Cardiac fibroblast (primary cell): ENCODE results near the gene CDKN2C.
A peak's percentile ranks its signal among the peaks of the same experiment; 100 is the strongest.

ENCODE experiments used
- DNase-seq, 2 donors: peaks; one replicate each; pipeline versions ENCODE4 v3.0.0 to v3.0.0-alpha.2; 2010; ENCODE audit warnings: low read depth in 2 of 2
- H3K4me3 ChIP-seq, 2 donors: replicated peaks in 1 of 2; 1 replicate in 1 of 2; 2 replicates in 1 of 2; pipeline ENCODE4 v1.5.1; 2011; ENCODE audit warnings: low read depth in 2 of 2, low read length in 2 of 2, mild to moderate bottlenecking in 2 of 2, moderate library complexity in 1 of 2
- CTCF ChIP-seq: IDR thresholded peaks from one replicate; pipeline ENCODE4 v1.5.1; 2011; ENCODE audit warnings: low read depth, mild to moderate bottlenecking, low read length, inconsistent platforms

CDKN2C gene

GRCh38 chr1:50966991-50967390 is 3.1 kb upstream of the CDKN2C start:
- no peak for TF ChIP-seq CTCF
- H3K4me3 ChIP-seq = peak overlapping the region in 1 of 2 donors; percentile 91
- no peak for DNase-seq

- peak; percentile 31 to 52 for DNase-seq
- H3K4me3 ChIP-seq = peak overlapping the region; percentile 71 to 91
- TF ChIP-seq CTCF = no peak
Measured at GRCh38 chr1:50967416-50968157, 2.5 kb upstream of the CDKN2C start.

DNA sequence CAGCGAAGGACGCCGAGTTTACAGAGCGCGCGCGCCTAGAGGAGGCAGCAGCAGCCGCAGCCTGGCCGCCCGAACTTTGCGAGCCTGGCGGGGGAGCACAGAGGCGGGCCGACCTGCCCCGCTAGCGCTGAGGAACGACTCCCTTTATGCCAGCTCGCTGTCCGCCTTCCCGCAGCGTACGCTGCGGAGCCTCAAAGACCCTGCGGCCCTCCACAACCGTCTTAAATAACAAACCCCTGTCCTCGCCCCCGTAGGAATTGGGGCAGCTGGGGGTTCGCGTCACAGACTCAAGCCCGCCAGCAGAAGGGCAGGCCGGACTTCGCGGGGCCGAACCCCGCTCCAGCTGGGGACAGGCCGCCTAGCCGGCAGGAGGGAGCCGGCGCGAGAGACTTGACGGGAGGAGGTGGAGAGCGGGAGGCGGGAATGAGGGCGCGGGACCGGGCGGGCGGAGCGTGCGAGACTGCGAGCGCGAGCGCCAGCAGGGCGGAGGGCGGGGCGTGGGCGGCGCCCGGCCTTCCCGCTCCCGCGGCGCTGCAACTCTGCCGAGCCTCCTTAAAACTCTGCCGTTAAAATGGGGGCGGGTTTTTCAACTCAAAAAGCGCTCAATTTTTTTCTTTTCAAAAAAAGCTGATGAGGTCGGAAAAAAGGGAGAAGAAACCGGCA is 1.8 kb upstream of the CDKN2C start:
- DNase-seq = peak; percentile 93 to 95
- peak overlapping the region; percentile 91 to 96 for H3K4me3 ChIP-seq
- peak; percentile 29 for TF ChIP-seq CTCF

DNA sequence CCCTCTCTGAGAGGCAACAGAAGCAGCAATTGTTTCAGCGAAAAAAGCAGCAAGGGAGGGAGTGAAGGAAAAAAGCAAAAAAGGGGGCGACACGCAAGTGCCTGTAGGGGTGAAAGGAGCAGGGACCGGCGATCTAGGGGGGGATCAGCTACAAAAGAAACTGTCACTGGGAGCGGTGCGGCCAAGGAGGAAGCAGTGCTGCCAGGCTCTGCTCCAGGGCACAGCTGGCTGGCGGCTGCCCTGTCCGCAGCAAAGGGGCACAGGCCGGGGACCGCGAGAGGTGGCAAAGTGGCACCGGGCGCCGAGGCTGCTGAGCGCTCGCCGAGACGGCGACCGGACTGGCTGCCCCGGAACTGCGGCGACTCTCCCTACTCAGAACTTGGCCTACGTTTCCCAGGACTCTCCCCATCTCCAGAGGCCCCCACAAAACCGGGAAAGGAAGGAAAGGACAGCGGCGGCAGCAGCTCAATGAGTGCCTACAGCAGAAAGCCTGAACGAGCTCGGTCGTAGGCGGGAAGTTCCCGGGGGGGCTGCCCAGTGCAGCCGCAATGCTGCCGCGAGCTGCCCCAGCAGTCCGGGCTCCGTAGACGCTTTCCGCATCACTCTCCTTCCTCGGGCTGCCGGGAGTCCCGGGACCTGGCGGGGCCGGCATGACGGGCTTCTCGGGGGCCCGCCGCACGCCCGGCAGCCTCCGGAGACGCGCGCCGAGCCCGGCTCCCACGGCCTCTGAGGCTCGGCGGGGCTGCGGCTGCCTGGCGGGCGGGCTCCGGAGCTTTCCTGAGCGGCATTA is 1.0 kb upstream of the CDKN2C start:
- DNase-seq = peak; percentile 33 to 34
- TF ChIP-seq CTCF = no peak
- peak overlapping the region; percentile 91 to 96 for H3K4me3 ChIP-seq

DNA sequence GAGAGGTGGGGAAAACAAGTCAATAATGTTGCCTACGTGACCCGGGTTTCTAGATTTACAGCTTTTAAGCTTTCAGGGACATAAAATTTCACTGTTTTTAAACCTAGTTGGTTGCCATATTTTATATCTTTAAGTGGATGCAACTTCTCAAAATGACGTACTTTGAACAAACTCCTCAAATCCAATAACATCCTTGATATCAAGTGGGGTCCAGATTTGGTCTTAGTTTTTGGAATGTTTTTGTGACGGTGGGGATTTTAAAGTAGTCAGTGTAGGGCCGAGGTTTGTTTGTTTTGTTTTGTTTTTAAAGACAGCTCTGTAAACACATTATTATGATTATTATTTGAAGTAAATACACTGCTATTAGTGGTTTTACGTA is 453 bp downstream of the CDKN2C start:
- TF ChIP-seq CTCF = no peak
- peak in 1 of 2 donors; percentile 17 for DNase-seq
- H3K4me3 ChIP-seq = peak overlapping the region; percentile 91 to 96

GRCh38 chr1:50970931-50971582 is 1.0 kb downstream of the CDKN2C start:
- TF ChIP-seq CTCF = no peak
- DNase-seq = peak in 1 of 2 donors; percentile 50
- peak overlapping the region; percentile 91 to 96 for H3K4me3 ChIP-seq
